Lung (tissue), 12 donors: ENCODE measurements around the gene SRRD. TPM values are rescaled to one million over a fixed set of nuclear protein-coding genes. Genes with fewer than 3 reads are reported as not detected.

ENCODE experiments used
- ATAC-seq: fragments of 200-7000 bp; cut with Tn5 transposase; one replicate; pipeline ENCODE4 v1.9.1; 2020; ENCODE audit warnings: moderate number of reproducible peaks; ENCODE audit not compliant: insufficient read depth, low FRiP score
- DNase-seq, 3 donors: peaks; one replicate each; pipeline ENCODE4 v3.0.0-alpha.2; 2013 to 2017
- H3K27ac ChIP-seq, 2 donors: one replicate each; pipeline ENCODE4 v1.5.1; 2013; ENCODE audit warnings: mild to moderate bottlenecking in 2 of 2, moderate library complexity in 2 of 2, control low read depth in 1 of 2, inconsistent platforms in 1 of 2, low read depth in 1 of 2, low read length in 1 of 2
- H3K27me3 ChIP-seq, 3 donors: one replicate each; pipeline ENCODE4 v1.5.1; 2013; ENCODE audit warnings: low read length in 2 of 3; ENCODE audit not compliant: control insufficient read depth in 3 of 3, insufficient read depth in 3 of 3
- H3K36me3 ChIP-seq, 4 donors: one replicate each; pipeline ENCODE4 v1.5.1; 2013; ENCODE audit warnings: low read length in 4 of 4, mild to moderate bottlenecking in 1 of 4, moderate library complexity in 1 of 4; ENCODE audit not compliant: control insufficient read depth in 4 of 4, insufficient read depth in 4 of 4
- H3K4me1 ChIP-seq, 5 donors: one replicate each; pipeline ENCODE4 v1.5.1; 2013; ENCODE audit warnings: low read length in 5 of 5, mild to moderate bottlenecking in 2 of 5, moderate library complexity in 1 of 5; ENCODE audit not compliant: control insufficient read depth in 5 of 5, insufficient read depth in 5 of 5
- H3K4me3 ChIP-seq: one replicate; pipeline ENCODE4 v1.5.1; 2013; ENCODE audit warnings: mild to moderate bottlenecking, control low read depth, moderate library complexity
- H3K9ac ChIP-seq, 2 donors: one replicate each; pipeline ENCODE4 v1.5.1; 2013; ENCODE audit warnings: low read length in 2 of 2, control low read depth in 1 of 2; ENCODE audit not compliant: insufficient read depth in 1 of 2
- H3K9me3 ChIP-seq, 4 donors: one replicate each; pipeline ENCODE4 v1.5.1; 2013; ENCODE audit warnings: low read length in 3 of 4, mild to moderate bottlenecking in 1 of 4, moderate library complexity in 1 of 4; ENCODE audit not compliant: control insufficient read depth in 4 of 4, insufficient read depth in 3 of 4
- CTCF ChIP-seq: IDR thresholded peaks from 2 replicates; pipeline ENCODE4 v1.5.1; 2012; ENCODE audit warnings: mild to moderate bottlenecking; ENCODE audit errors: control extremely low read depth, extremely low read depth
- WGBS, 2 donors: extraction: QIAGEN DNeasy Blood & Tissue Kit; methylation state at CpG; one replicate each; pipeline ENCODE4 v1.1.7; 2013; 5-methylcytosine and 5-hydroxymethylcytosine counted together
- polyA plus RNA-seq, 2 donors: library from polyadenylated mRNA; stranded (reverse); fragments of 200-250 nt; gene quantifications; one replicate each; pipeline ENCODE4 v1.2.1, GENCODE V29; 2013
- total RNA-seq, 2 donors: library from RNA; depleted of rRNA in 1 of 2; stranded (reverse); fragments of >200 nt in 1 of 2; gene quantifications; one replicate each; pipeline ENCODE4 v1.2.1, GENCODE V29; 2014 to 2021
- donor health status: control.
- donor health status: control.
- donor health status: Bipolar disorder and iron deficiency.
- donor health status: healthy.
- donor health status: DM: yes; HTN: yes; CAD: no.

Gene SRRD
- total and polyA plus RNA-seq, 4 donors = 8.5 to 17.6 (median 13.7) TPM

GRCh38 chr22:26463101-26463661 is 20.5 kb upstream of the SRRD start:
- ATAC-seq (no peak), DNase-seq (no peak)
- Histone ChIP-seq H3K9me3 (no peaks in the 10 kb centered on the region), H3K4me1 (no peaks in the 10 kb centered on the region), H3K4me3 (no peak overlapping the region), H3K27ac (no peak overlapping the region), H3K9ac (no peak overlapping the region), H3K36me3 (peaks cover 28 to 45% (median 36%) of the 10 kb centered on the region in 4 donors), H3K27me3 (no peaks in the 10 kb centered on the region)
- WGBS, 2 donors = 83 to 84% methylated on average over 10 of the region's 10 CpGs
- TF ChIP-seq CTCF = no peak

- H3K27me3 ChIP-seq = no peaks in the 10 kb centered on the region
- H3K36me3 ChIP-seq = peaks cover 33 to 48% (median 41%) of the 10 kb centered on the region in 4 donors
- no peak for ATAC-seq
- no peaks in the 10 kb centered on the region for H3K4me1 ChIP-seq
- WGBS, 2 donors = 41 to 77% methylated on average over 9 of the region's 9 CpGs
- no peak overlapping the region for H3K9ac ChIP-seq
- no peak overlapping the region for H3K27ac ChIP-seq
- H3K4me3 ChIP-seq = no peak overlapping the region
- H3K9me3 ChIP-seq = no peaks in the 10 kb centered on the region
- no peak for DNase-seq
- TF ChIP-seq CTCF = no peak
Measured at GRCh38 chr22:26463688-26464087, 20.0 kb upstream of the SRRD start.

- 81 to 86% methylated on average over 7 of the region's 7 CpGs for WGBS, 2 donors
- Histone ChIP-seq H3K9ac (no peak overlapping the region), H3K36me3 (peaks cover 32 to 52% (median 42%) of the 10 kb centered on the region in 4 donors), H3K27ac (no peak overlapping the region), H3K4me3 (no peak overlapping the region), H3K4me1 (no peaks in the 10 kb centered on the region), H3K9me3 (no peaks in the 10 kb centered on the region), H3K27me3 (no peaks in the 10 kb centered on the region)
- no peak for DNase-seq
- TF ChIP-seq CTCF = no peak
- no peak for ATAC-seq
Measured at GRCh38 chr22:26464312-26464711, 19.4 kb upstream of the SRRD start.

GRCh38 chr22:26466196-26466595 is 17.5 kb upstream of the SRRD start:
- WGBS, 2 donors = 89 to 90% methylated on average over 5 of the region's 5 CpGs
- no peaks in the 10 kb centered on the region for H3K27me3 ChIP-seq
- no peak overlapping the region for H3K27ac ChIP-seq
- H3K36me3 ChIP-seq = peaks cover 46 to 60% (median 52%) of the 10 kb centered on the region in 4 donors
- no peak overlapping the region for H3K4me3 ChIP-seq
- DNase-seq = no peak
- TF ChIP-seq CTCF = no peak
- ATAC-seq = no peak
- no peaks in the 10 kb centered on the region for H3K4me1 ChIP-seq
- no peak overlapping the region for H3K9ac ChIP-seq
- no peaks in the 10 kb centered on the region for H3K9me3 ChIP-seq
